SK-N-SH treated with all-trans-retinoic acid at 6 μM for 48 hours (cell line): ENCODE results near the gene NMT2.

Experiments
- ATAC-seq: fragments of 200-7000 bp; cut with Tn5 transposase; 3 replicates; pipeline ENCODE4 v1.9.1; 2020; ENCODE audit warnings: mild to moderate bottlenecking, moderate library complexity
- ARNTL ChIP-seq: fragments of 450-650 bp; formaldehyde crosslinking; IDR thresholded peaks from 2 replicates; pipeline ENCODE4 v1.5.0; 2020; ENCODE audit warnings: low read depth, mild to moderate bottlenecking, moderate library complexity, borderline replicate concordance
- BACH2 ChIP-seq: fragments of 250-450 bp; sonication (Bioruptor Pico); IDR thresholded peaks from 2 replicates; pipeline ENCODE4 v1.9.0; 2021; ENCODE audit warnings: mild to moderate bottlenecking, borderline replicate concordance
- CREB5 ChIP-seq: fragments of 250-450 bp; sonication (Bioruptor Pico); IDR thresholded peaks from 2 replicates; pipeline ENCODE4 v1.5.1; 2020; ENCODE audit warnings: low read depth, mild to moderate bottlenecking, moderate library complexity
- CSDC2 ChIP-seq: fragments of 250-450 bp; sonication (Bioruptor Pico); IDR thresholded peaks from 2 replicates; pipeline ENCODE4 v1.5.0; 2020; ENCODE audit warnings: mild to moderate bottlenecking, moderate library complexity
- CSRNP3 ChIP-seq: fragments of 250-450 bp; sonication (Bioruptor Pico); IDR thresholded peaks from 2 replicates; pipeline ENCODE4 v1.5.1; 2021; ENCODE audit warnings: mild to moderate bottlenecking, moderate library complexity
- ESRRG ChIP-seq: fragments of 250-450 bp; sonication (Bioruptor Pico); IDR thresholded peaks from 2 replicates; pipeline ENCODE4 v1.6.1; 2021; ENCODE audit warnings: mild to moderate bottlenecking
- GLIS3 ChIP-seq: fragments of 250-450 bp; sonication (Bioruptor Pico); IDR thresholded peaks from 2 replicates; pipeline ENCODE4 v1.5.0; 2020; ENCODE audit warnings: mild to moderate bottlenecking, moderate library complexity
- ISL1 ChIP-seq: fragments of 250-450 bp; sonication (Bioruptor Pico); IDR thresholded peaks from 2 replicates; pipeline ENCODE4 v2.1.2; 2022; ENCODE audit warnings: mild to moderate bottlenecking, moderate library complexity
- OSR1 ChIP-seq: fragments of 250-450 bp; sonication (Bioruptor Pico); IDR thresholded peaks from 2 replicates; pipeline ENCODE4 v1.8.0; 2022; ENCODE audit warnings: moderate library complexity, mild to moderate bottlenecking, inconsistent platforms
- PATZ1 ChIP-seq: fragments of 250-450 bp; sonication (Bioruptor Pico); IDR thresholded peaks from 2 replicates; pipeline ENCODE4 v1.8.0; 2020; ENCODE audit warnings: mild to moderate bottlenecking, moderate library complexity, borderline replicate concordance
- POU6F1 ChIP-seq: fragments of 250-450 bp; sonication (Bioruptor Pico); IDR thresholded peaks from 2 replicates; pipeline ENCODE4 v1.8.0; 2021; ENCODE audit warnings: low read depth, mild to moderate bottlenecking, moderate library complexity, borderline replicate concordance
- PPARA ChIP-seq: fragments of 250-450 bp; sonication (Bioruptor Pico); IDR thresholded peaks from 2 replicates; pipeline ENCODE4 v1.5.0; 2020; ENCODE audit warnings: mild to moderate bottlenecking, borderline replicate concordance
- RARB ChIP-seq: fragments of 250-450 bp; sonication (Bioruptor Pico); IDR thresholded peaks from 2 replicates; pipeline ENCODE4 v1.8.0; 2021; ENCODE audit warnings: mild to moderate bottlenecking, moderate library complexity
- SNAI2 ChIP-seq: fragments of 250-450 bp; sonication (Bioruptor Pico); IDR thresholded peaks from 2 replicates; pipeline ENCODE4 v1.5.0; 2020; ENCODE audit warnings: mild to moderate bottlenecking, moderate library complexity
- TCF4 ChIP-seq: fragments of 250-450 bp; sonication (Bioruptor Pico); IDR thresholded peaks from 2 replicates; pipeline ENCODE4 v1.8.0; 2021; ENCODE audit warnings: mild to moderate bottlenecking, moderate library complexity, borderline replicate concordance
- TOX ChIP-seq: fragments of 250-450 bp; sonication (Bioruptor Pico); IDR thresholded peaks from 2 replicates; pipeline ENCODE4 v1.8.0; 2021; ENCODE audit warnings: mild to moderate bottlenecking, moderate library complexity, borderline replicate concordance
- TSHZ2 ChIP-seq: fragments of 250-450 bp; sonication (Bioruptor Pico); IDR thresholded peaks from 2 replicates; pipeline ENCODE4 v1.5.0; 2020; ENCODE audit warnings: mild to moderate bottlenecking, moderate library complexity
- ZC3H10 ChIP-seq: fragments of 250-450 bp; sonication (Bioruptor Pico); IDR thresholded peaks from 2 replicates; pipeline ENCODE4 v1.5.1; 2021; ENCODE audit warnings: mild to moderate bottlenecking, moderate library complexity
- ZFP3 ChIP-seq: fragments of 250-450 bp; sonication (Bioruptor Pico); IDR thresholded peaks from 2 replicates; pipeline ENCODE4 v1.5.0; 2020; ENCODE audit warnings: mild to moderate bottlenecking, moderate library complexity
- ZFP30 ChIP-seq: fragments of 450-650 bp; formaldehyde crosslinking; IDR thresholded peaks from 2 replicates; pipeline ENCODE4 v1.5.0; 2022; ENCODE audit warnings: mild to moderate bottlenecking, moderate library complexity
- ZNF565 ChIP-seq: fragments of 450-650 bp; formaldehyde crosslinking; conservative IDR thresholded peaks from 2 replicates; pipeline ENCODE4 v1.5.0; 2020; ENCODE audit warnings: low read depth, mild to moderate bottlenecking, moderate library complexity
- ZNF70 ChIP-seq: fragments of 450-650 bp; formaldehyde crosslinking; IDR thresholded peaks from 2 replicates; pipeline ENCODE4 v1.5.0; 2020; ENCODE audit warnings: mild to moderate bottlenecking, moderate library complexity
- ZNF8 ChIP-seq: fragments of 450-650 bp; formaldehyde crosslinking; IDR thresholded peaks from 2 replicates; pipeline ENCODE4 v1.5.0; 2020; ENCODE audit warnings: mild to moderate bottlenecking, moderate library complexity

Gene NMT2

GRCh38 chr10:15211464-15211979, 43.0 kb upstream of the NMT2 start:
- ATAC-seq: no peak; the same call in 2 of the 3 replicates
- TF ChIP-seq RARB (CRISPR knock-in tag) (no peak), BACH2 (CRISPR knock-in tag) (no peak), TOX (CRISPR knock-in tag) (no peak), ZNF8 (CRISPR knock-in tag) (no peak), ZC3H10 (CRISPR knock-in tag) (no peak), ZFP30 (CRISPR knock-in tag) (no peak), PPARA (CRISPR knock-in tag) (no peak), CSDC2 (CRISPR knock-in tag) (no peak), ZNF70 (CRISPR knock-in tag) (no peak), ESRRG (no peak), SNAI2 (CRISPR knock-in tag) (no peak), CREB5 (CRISPR knock-in tag) (no peak), ZNF565 (CRISPR knock-in tag) (no peak)
- TF ChIP-seq, all 23 proteins: peak for 0

GRCh38 chr10:15210521-15210920, 42.0 kb upstream of the NMT2 start:
- ATAC-seq: no peak
- TF ChIP-seq OSR1 (no peak), PATZ1 (CRISPR knock-in tag) (no peak), ZFP3 (no peak), GLIS3 (CRISPR knock-in tag) (no peak), SNAI2 (CRISPR knock-in tag) (no peak), CSDC2 (CRISPR knock-in tag) (no peak), TCF4 (CRISPR knock-in tag) (no peak), PPARA (CRISPR knock-in tag) (no peak), RARB (CRISPR knock-in tag) (no peak), ZNF70 (CRISPR knock-in tag) (no peak), TSHZ2 (no peak), CREB5 (CRISPR knock-in tag) (no peak), TOX (CRISPR knock-in tag) (no peak), BACH2 (CRISPR knock-in tag) (no peak), POU6F1 (CRISPR knock-in tag) (no peak), ESRRG (no peak)

- TF ChIP-seq GLIS3 (CRISPR knock-in tag): no peak
- TF ChIP-seq ZNF70 (CRISPR knock-in tag): no peak
- no peak for TF ChIP-seq TOX (CRISPR knock-in tag)
- no peak for TF ChIP-seq BACH2 (CRISPR knock-in tag)
- TF ChIP-seq TCF4 (CRISPR knock-in tag): no peak
- TF ChIP-seq ZNF565 (CRISPR knock-in tag): no peak
- no peak for TF ChIP-seq ZC3H10 (CRISPR knock-in tag)
- no peak for TF ChIP-seq ZNF8 (CRISPR knock-in tag)
- no peak for TF ChIP-seq PPARA (CRISPR knock-in tag)
- TF ChIP-seq ARNTL (CRISPR knock-in tag): no peak
- TF ChIP-seq CSDC2 (CRISPR knock-in tag): no peak
- TF ChIP-seq OSR1: no peak
- no peak for TF ChIP-seq ISL1 (CRISPR knock-in tag)
- TF ChIP-seq ZFP3: no peak
- no peak for TF ChIP-seq ZFP30 (CRISPR knock-in tag)
- TF ChIP-seq CSRNP3 (CRISPR knock-in tag): no peak
- TF ChIP-seq CREB5 (CRISPR knock-in tag): no peak
- ATAC-seq: peak; percentile 98
Measured at GRCh38 chr10:15209827-15210509, 41.5 kb upstream of the NMT2 start.
